Mucosa of rectum (tissue), 2 donors: ENCODE data around the gene LCE2A.
"Not testable (repeated sequence)": the region's sequence is repeated elsewhere in the genome, so short reads cannot be mapped to it uniquely, and the experiment has no call there.

Experiments
- H3K27ac ChIP-seq, 2 donors: one replicate each; pipeline ENCODE4 v1.7.0; 2013; ENCODE audit warnings: inconsistent platforms in 2 of 2, low read depth in 2 of 2, low read length in 2 of 2
- H3K27me3 ChIP-seq, 2 donors: one replicate each; pipeline ENCODE4 v1.7.0; 2013; ENCODE audit warnings: low read length in 2 of 2; ENCODE audit not compliant: control insufficient read depth in 2 of 2, insufficient read depth in 2 of 2
- H3K36me3 ChIP-seq, 2 donors: one replicate each; pipeline ENCODE4 v1.7.0; 2013; ENCODE audit warnings: low read length in 2 of 2; ENCODE audit not compliant: control insufficient read depth in 2 of 2, insufficient read depth in 2 of 2
- H3K4me1 ChIP-seq, 2 donors: one replicate each; pipeline ENCODE4 v1.7.0; 2013; ENCODE audit warnings: low read length in 2 of 2, mild to moderate bottlenecking in 1 of 2; ENCODE audit not compliant: control insufficient read depth in 2 of 2, insufficient read depth in 2 of 2
- H3K4me3 ChIP-seq, 2 donors: one replicate each; pipeline ENCODE4 v1.7.0; 2013; ENCODE audit warnings: low read length in 2 of 2
- H3K9ac ChIP-seq, 2 donors: one replicate each; pipeline ENCODE4 v1.7.0; 2013; ENCODE audit warnings: low read length in 2 of 2, low read depth in 1 of 2, mild to moderate bottlenecking in 1 of 2
- H3K9me3 ChIP-seq, 2 donors: one replicate each; pipeline ENCODE4 v1.7.0; 2013; ENCODE audit warnings: low read length in 2 of 2; ENCODE audit not compliant: control insufficient read depth in 2 of 2
- donor health status: healthy.
- donor health status: Normal muscosa, but diverticular disease.

The LCE2A gene

GRCh38 chr1:152679459-152679858 lies 18.7 kb upstream of the LCE2A start:
- H3K4me3 ChIP-seq, result no peak overlapping the region

GRCh38 chr1:152681616-152682015 lies 16.5 kb upstream of the LCE2A start:
- Histone ChIP-seq H3K27me3 (no peaks in the 10 kb centered on the region), H3K4me1 (no peaks in the 10 kb centered on the region), H3K4me3 (no peak overlapping the region), H3K9me3 (no peaks in the 10 kb centered on the region), H3K9ac (no peak overlapping the region), H3K36me3 (no peaks in the 10 kb centered on the region), H3K27ac (no peak overlapping the region)

More at GRCh38 chr1:152679459-152679858, 18.7 kb upstream of the LCE2A start:
- H3K9ac ChIP-seq, result no peak overlapping the region
- H3K27me3 ChIP-seq, result no peaks in the 10 kb centered on the region
- H3K36me3 ChIP-seq, result no peaks in the 10 kb centered on the region
- no peaks in the 10 kb centered on the region for H3K9me3 ChIP-seq
- H3K27ac ChIP-seq, result no peak overlapping the region
- no peaks in the 10 kb centered on the region for H3K4me1 ChIP-seq

- no peak overlapping the region for H3K4me3 ChIP-seq
- H3K4me1 ChIP-seq, result no peaks in the 10 kb centered on the region
- no peak overlapping the region for H3K9ac ChIP-seq
Measured at GRCh38 chr1:152683846-152684245, 14.3 kb upstream of the LCE2A start.

GRCh38 chr1:152685823-152686222 lies 12.3 kb upstream of the LCE2A start, which contains the start of gene LCE2B:
LCE2B (plus strand) TSS chr1:152686123; CDS start chr1:152686844, 721 bp downstream.
- H3K9ac ChIP-seq, H3K27ac ChIP-seq, H3K27me3 ChIP-seq, H3K9me3 ChIP-seq, H3K4me1 ChIP-seq, H3K4me3 ChIP-seq, H3K36me3 ChIP-seq: not testable (repeated sequence)

More at GRCh38 chr1:152683846-152684245, 14.3 kb upstream of the LCE2A start:
- H3K27ac ChIP-seq, result no peak overlapping the region
- H3K36me3 ChIP-seq, result no peaks in the 10 kb centered on the region
- H3K9me3 ChIP-seq, result no peaks in the 10 kb centered on the region
- H3K27me3 ChIP-seq, result no peaks in the 10 kb centered on the region

GRCh38 chr1:152699746-152700145 lies 1.6 kb downstream of the LCE2A start:
- Histone ChIP-seq H3K27me3 (no peaks in the 10 kb centered on the region), H3K4me3 (no peak overlapping the region), H3K36me3 (no peaks in the 10 kb centered on the region), H3K27ac (no peak overlapping the region), H3K9me3 (no peaks in the 10 kb centered on the region), H3K9ac (no peak overlapping the region), H3K4me1 (no peaks in the 10 kb centered on the region)

GRCh38 chr1:152707860-152708259 lies 9.7 kb downstream of the LCE2A start, which contains the start of gene LCE4A:
LCE4A (plus strand) TSS chr1:152708160; CDS start chr1:152709076, 916 bp downstream.
- no peak within 1 kb of the TSS for H3K27ac ChIP-seq
- no peak within 1 kb of the TSS for H3K9ac ChIP-seq

GRCh38 chr1:152718238-152718637 lies 20.1 kb downstream of the LCE2A start:
- Histone ChIP-seq H3K9ac (no peak overlapping the region), H3K9me3 (no peaks in the 10 kb centered on the region), H3K4me1 (no peaks in the 10 kb centered on the region)

More at GRCh38 chr1:152707860-152708259, 9.7 kb downstream of the LCE2A start, which contains the start of gene LCE4A:
- H3K27me3 ChIP-seq, result no peaks in the 10 kb centered on the region
- H3K4me3 ChIP-seq, result no peak within 1 kb of the TSS
- H3K4me1 ChIP-seq, result no peaks in the 10 kb centered on the region
- no peaks in the 10 kb centered on the region for H3K9me3 ChIP-seq
- H3K36me3 ChIP-seq, result no peaks in the 10 kb centered on the region

GRCh38 chr1:152725261-152725660 lies 27.1 kb downstream of the LCE2A start:
- H3K9me3 ChIP-seq, result no peaks in the 10 kb centered on the region
- H3K27ac ChIP-seq, result no peak overlapping the region

More at GRCh38 chr1:152718238-152718637, 20.1 kb downstream of the LCE2A start:
- Histone ChIP-seq H3K36me3 (no peaks in the 10 kb centered on the region), H3K4me3 (no peak overlapping the region), H3K27me3 (no peaks in the 10 kb centered on the region), H3K27ac (no peak overlapping the region)

GRCh38 chr1:152728986-152729385 lies 30.8 kb downstream of the LCE2A start:
- no peaks in the 10 kb centered on the region for H3K27me3 ChIP-seq
- no peaks in the 10 kb centered on the region for H3K9me3 ChIP-seq
- no peaks in the 10 kb centered on the region for H3K36me3 ChIP-seq
- H3K9ac ChIP-seq, result no peak overlapping the region
- H3K27ac ChIP-seq, result no peak overlapping the region
- H3K4me1 ChIP-seq, result no peaks in the 10 kb centered on the region
- no peak overlapping the region for H3K4me3 ChIP-seq

More at GRCh38 chr1:152725261-152725660, 27.1 kb downstream of the LCE2A start:
- Histone ChIP-seq H3K27me3 (no peaks in the 10 kb centered on the region), H3K4me1 (no peaks in the 10 kb centered on the region), H3K36me3 (no peaks in the 10 kb centered on the region), H3K4me3 (no peak overlapping the region), H3K9ac (no peak overlapping the region)

GRCh38 chr1:152735648-152736047 lies 37.5 kb downstream of the LCE2A start:
- no peak overlapping the region for H3K9ac ChIP-seq
- H3K4me1 ChIP-seq, result no peaks in the 10 kb centered on the region
- H3K36me3 ChIP-seq, result no peaks in the 10 kb centered on the region
- no peaks in the 10 kb centered on the region for H3K9me3 ChIP-seq
- no peaks in the 10 kb centered on the region for H3K27me3 ChIP-seq
- H3K27ac ChIP-seq, result no peak overlapping the region
- H3K4me3 ChIP-seq, result no peak overlapping the region

- H3K27ac ChIP-seq, result no peak overlapping the region
- no peaks in the 10 kb centered on the region for H3K4me1 ChIP-seq
- no peaks in the 10 kb centered on the region for H3K27me3 ChIP-seq
- no peak overlapping the region for H3K9ac ChIP-seq
- H3K4me3 ChIP-seq, result no peak overlapping the region
- H3K36me3 ChIP-seq, result no peaks in the 10 kb centered on the region
- no peaks in the 10 kb centered on the region for H3K9me3 ChIP-seq
Measured at GRCh38 chr1:152737997-152738396, 39.9 kb downstream of the LCE2A start.
